Activated naive CD4-positive, alpha-beta T cell (primary cell): ENCODE data around the gene XRCC5.
"Not testable (repeated sequence)": the region's sequence is repeated elsewhere in the genome, so short reads cannot be mapped to it uniquely, and the experiment has no call there.

Experiments
- DNase-seq, 4 experiments: peaks; one replicate each; lab custom pipeline; 2025; lab: John Stamatoyannopoulos, UW

XRCC5 gene

DNA sequence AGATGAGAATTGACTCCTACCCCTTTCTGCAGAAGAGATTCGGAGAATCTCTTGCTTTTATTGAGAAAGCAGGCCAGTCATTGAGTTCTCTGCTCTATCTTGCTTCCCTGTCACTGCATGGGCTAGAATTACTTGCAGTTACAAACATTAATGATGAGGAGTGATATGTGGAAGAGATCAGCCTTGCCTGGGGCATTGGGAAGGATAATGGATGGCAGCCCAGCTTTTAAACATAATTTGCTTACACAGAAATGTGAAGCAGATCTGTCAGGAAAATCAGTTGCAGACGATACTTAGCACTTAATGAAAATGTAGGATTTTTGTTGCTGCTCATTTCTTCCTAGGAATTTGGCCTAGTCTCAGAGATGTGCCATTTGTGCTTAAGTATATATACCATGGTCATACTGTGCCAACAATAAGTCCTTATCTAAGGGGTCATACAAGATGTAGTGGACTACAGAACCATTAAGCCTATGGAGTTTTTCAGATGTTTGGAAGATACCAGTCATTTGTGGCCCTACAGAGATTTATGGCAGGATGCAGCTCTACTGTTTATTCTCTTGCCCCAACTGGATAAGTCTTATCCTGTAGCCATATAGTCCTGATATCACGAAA lies 92.7 kb downstream of the XRCC5 start:
- DNase-seq: no peak

DNA sequence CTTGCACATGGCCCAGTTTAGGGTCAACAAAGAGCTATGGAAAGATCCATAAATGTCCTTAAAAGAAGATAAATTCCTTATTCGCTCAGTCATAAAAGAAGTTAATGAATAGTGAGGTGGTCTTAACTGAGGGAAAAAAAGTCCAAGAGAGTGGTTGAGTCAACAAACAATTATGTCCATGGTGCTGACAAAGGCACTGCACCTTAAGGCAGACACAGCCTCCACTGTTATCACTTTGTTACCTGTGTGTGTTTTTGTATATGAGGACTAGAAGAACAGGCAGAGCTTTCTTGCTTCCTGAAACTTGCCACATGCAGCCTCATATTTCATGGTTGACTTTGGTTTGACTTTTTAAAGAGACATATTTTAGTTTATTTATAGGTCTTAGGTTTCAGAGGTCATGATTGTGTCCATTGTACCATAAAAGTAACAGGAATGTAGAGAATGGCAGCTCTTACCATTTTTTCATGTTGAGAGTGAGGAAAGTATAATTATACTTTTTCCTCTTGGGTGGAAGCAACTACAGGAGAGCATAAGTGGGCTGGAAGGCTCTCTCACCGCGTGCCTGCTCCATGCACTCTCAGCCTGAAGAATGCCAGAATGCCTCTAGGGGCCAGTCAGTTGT lies 93.6 kb downstream of the XRCC5 start:
- no peak for DNase-seq

DNA sequence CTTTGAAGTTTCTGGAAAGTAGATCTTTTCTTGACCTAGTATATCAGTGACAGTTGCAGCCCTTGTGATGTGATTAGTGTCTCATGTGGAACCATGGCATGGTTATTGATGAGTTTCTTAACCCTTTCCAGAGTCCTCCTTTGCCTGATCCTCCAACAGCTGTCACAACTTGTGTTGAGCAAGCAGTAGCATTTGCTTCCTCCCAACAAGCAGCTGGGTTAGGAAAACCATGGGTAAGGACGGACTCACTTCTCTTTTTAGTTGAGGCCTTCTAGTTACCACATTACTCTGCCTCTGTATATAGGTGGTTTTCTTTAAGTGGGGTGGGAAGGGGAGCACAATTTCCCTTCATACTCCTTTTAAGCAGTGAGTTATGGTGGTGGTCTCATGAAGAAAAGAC lies 96.3 kb downstream of the XRCC5 start:
- DNase-seq: no peak

DNA sequence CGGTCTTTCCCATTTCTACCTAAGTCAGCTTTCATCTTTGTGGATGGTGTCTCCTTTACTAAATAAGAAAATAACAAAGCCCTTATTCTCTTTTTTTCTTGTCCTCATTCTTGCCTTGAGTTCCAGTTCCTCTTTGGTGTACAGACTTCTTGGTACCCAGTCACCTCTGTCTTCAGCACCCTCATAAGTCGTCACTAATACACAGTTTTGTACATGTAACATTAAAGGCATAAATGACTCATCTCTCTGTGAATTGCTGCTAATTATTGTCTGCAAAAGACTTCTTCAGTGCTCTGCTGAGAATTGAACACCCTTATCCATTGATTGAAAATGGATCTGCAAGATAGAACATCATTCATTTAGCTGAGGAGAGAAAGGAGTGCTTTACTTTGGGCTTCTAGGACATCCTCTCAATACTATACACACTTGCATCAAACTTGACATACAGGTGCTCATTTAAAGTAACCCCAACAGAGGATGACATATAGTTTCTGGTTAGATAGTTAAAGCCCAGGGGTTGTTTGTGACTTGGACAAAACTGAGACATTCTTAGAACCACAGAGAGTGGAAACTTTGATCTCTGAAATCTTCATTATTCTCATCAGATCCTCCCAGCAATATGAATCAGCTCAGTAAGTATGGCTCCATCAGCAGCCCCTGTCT lies 97.0 kb downstream of the XRCC5 start:
- no peak for DNase-seq

DNA sequence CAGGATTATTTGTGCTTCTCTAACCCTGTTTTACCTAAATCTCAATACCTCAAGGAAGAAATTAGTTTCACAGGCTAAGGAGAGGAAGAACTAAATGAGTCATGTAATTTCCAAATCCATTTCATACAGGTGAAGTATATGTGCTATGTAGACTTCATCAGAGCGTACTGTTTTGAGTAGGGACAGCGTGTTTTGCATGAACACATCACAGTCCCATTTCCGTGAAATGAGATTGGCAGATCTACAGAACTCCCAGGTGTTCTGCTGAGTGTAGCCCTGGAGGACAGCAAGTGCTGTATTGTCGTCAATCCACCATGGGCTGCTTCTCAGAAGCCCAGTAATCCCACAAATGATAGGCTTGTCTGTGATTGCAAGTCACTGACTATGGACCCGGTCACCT lies 97.7 kb downstream of the XRCC5 start:
- DNase-seq: no peak

DNA sequence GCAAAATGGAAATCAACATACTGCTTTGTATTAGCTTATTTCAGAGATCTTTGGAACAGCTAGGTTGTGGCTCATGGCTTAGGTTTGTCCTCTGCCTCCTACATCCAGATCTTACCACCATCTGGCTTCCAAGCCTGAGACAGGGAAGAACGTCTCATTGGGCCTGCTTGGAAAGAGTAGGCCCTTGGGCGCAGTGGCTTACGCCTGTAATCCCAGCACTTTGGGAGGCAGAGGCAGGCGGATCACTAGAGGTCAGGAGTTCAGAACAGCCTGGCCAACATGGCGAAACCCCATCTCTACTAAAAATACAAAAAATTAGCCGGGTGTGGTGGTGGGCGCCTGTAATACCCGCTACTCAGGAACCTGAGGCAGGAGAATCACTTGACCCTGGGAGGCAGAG lies 99.5 kb downstream of the XRCC5 start:
- DNase-seq: not testable (repeated sequence)

DNA sequence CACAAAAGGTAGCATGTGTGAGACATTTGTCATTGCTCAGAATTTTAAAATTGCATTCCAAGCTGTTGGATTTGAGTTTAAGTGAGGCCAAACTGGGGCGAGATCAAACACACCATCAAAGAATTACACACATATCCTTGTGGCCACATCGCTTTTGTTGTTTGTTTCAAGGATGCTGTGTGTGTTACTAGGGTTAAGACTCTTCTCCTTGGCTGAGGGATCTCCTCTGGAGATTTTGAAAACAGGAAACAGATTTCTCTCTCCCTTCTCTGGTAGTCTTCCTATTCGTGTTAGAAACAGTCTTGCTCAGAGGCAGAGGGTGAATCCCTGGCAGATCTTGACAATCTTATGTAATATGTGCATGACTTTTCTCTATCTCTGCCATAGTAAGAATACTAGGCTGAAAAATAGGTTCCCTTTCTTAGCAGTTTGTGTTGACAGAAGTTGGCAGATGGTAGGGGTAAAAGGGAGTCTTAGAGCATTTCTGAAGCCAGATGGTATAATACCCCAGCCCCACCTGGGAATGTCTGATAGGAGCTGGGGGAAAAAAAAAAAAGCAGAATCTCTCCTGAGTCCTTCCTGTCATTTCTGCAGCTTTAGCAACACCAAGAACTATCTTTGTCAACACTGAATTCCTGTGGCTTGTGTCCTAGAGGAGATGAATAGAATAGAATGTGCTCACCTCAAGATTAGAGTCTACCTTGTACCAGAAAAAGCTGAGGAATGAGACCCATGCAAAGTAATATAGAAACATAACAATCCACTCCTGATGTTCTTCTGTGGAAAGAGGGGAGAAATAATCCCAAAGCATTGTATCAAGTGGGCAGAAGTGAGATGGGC lies 101.8 kb downstream of the XRCC5 start:
- DNase-seq: no peak

DNA sequence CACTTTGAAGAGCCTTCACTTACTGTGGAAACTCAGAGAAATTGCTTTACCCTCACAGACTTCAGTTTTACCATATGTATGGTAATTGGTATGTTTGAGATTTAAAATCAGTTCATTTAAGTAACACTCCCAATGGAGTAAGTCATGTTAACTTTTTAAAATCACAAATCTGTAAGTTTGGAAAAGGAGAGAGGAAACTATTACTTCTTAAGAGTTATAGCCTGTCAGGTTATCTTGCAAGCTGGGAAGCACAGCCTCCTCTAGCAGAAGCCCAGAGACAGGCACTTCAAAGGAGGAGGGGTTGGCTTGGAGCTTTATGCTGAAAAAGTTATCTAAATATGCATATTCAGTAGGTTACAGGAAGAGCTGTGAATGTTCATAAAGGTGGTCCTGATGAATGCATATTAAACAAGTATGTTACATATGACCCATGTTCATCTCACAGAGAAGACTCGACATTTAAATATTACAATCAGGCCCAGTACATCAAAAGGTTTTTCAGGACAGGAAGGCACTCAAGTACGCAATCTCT lies 102.5 kb downstream of the XRCC5 start:
- no peak for DNase-seq

DNA sequence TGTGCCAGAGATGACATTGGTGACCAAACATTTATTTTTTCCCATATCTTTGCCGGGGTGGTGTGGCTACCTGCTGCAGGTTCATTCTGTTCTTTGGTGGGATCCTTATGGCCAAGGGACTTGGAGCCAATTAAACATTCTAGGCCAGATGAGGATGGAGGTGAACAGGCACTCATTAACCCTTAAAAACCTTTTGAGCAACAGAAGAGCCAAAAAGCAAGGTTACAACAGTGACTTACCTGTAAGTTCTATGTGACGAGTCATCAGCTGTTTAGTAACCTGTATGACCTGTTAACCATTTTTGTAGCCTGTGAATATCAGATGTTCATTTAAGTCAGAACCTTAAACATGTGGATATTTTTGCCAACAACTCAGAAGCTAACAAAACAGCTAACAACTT lies 105.6 kb downstream of the XRCC5 start:
- DNase-seq: no peak

DNA sequence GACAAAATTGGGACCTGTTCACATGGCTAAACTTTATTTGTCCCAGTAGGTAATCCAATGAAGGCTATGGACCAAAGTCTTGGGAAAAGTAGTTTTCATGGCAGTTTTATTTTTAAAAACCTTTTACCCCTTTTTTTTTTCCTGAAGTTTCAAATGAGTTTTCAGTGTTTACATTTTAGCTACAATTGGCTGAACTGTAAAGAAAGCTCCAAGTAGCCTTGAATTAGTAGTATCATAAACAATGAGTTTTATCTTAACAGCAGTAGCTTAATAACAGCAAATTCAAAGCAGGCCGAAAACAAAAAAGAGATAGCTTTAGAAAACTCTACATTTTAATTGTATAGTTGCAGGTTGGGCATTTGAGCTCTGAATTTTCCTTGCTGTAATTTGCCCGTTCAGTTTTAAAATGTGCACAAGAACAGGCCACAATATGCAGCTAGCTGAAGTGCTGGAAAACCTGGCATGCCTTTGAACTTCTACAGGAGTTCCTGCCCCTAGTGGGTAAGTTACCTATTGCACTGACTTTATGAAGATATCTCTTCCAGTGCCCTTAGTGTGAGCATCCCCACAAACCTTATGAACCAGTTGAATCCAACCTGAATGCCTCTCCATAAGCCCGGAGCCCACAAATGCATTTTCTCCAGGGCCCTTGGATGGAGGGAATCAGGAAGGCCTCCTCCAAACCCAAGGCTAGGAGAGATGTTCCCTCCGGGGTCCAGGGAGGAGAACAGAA lies 106.7 kb downstream of the XRCC5 start:
- DNase-seq: no peak

DNA sequence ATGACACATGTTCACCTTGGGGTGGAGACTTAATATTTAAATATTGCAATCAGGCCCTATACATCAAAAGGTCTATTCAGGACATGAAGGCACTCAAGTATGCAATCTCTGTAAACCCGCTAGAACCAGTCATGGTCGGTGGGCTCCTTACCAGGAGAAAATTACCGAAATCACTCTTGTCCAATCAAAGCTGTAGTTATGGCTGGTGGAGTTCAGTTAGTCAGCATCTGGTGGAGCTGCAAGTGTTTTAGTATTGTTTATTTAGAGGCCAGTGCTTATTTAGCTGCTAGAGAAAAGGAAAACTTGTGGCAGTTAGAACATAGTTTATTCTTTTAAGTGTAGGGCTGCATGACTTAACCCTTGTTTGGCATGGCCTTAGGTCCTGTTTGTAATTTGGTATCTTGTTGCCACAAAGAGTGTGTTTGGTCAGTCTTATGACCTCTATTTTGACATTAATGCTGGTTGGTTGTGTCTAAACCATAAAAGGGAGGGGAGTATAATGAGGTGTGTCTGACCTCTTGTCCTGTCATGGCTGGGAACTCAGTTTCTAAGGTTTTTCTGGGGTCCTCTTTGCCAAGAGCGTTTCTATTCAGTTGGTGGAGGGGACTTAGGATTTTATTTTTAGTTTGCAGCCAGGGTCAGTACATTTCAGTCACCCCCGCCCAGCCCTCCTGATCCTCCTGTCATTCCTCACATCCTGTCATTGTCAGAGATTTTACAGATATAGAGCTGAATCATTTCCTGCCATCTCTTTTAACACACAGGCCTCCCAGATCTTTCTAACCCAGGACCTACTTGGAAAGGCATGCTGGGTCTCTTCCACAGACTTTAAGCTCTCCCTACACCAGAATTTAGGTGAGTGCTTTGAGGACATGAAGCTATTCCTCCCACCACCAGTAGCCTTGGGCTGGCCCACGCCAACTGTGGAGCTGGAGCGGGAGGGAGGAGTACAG lies 108.1 kb downstream of the XRCC5 start:
- DNase-seq: no peak

DNA sequence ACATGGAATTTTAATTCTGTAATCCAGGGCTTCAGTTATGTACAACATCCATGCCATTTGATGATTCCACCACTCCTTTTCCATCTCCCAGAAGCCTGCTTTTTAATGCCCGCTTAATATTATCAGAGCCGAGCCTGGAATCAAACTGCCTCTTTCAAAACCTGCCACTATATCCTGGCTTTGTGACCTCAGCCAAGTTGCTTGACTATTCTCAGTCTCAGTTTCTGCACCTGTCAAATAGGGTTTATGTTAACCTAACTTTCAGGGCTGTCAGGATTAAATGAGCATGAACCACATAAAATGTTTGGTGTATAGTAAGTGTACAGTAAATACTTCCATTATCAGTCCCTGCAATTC lies 108.7 kb downstream of the XRCC5 start:
- DNase-seq: no peak

DNA sequence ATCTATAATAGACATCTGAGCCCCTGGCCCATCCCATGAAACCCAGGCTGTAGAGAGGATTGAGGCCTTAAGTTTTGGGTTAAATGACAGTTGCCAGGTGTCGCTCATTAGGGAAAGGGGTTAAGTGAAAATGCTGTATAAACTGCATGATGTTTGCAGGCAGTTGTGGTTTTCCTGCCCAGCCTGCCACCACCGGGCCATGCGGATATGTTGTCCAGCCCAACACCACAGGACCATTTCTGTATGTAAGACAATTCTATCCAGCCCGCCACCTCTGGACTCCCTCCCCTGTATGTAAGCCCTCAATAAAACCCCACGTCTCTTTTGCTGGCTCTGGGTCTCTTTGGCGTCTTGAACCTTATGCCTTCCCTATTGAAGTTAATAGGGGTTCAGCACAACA lies 110.7 kb downstream of the XRCC5 start:
- no peak for DNase-seq

DNA sequence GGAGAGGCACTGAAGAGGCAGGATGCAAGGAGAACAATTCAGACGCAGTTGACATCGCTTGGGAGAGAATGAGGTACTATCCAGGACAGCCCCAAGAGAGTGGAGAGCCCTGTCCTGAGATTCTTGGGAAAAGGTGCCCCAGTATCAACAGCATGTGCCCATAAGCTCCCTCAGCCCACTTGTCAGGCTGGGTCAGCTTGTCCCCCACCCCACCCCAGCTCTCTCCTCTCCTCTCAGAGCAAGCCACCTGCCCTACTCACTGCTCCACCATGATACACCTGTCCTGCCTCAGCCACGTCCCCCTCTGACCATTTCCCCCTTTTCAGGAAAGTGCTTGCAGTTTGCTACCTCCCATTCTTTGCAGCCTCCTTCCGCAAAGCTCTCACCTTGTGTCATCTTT lies 111.8 kb downstream of the XRCC5 start:
- no peak for DNase-seq

DNA sequence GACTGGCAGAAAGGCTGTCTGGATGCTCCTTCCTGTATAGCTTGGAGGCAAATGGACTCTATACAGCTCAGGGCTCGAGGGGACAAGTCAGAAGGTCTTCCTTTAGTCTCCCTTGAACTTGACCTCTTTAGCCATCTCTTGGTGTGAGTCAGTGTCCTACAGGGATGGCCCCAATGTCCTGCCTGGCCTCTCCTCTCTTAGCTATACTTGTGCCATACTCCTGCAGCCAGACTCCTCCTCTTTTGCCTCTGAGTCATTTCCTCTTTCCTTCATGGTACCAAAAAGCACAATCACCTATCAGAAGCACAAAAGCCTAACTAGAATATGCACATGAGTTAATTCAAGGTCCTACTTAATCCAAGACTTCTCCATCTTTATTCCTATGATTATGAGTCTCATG lies 112.7 kb downstream of the XRCC5 start:
- no peak for DNase-seq

DNA sequence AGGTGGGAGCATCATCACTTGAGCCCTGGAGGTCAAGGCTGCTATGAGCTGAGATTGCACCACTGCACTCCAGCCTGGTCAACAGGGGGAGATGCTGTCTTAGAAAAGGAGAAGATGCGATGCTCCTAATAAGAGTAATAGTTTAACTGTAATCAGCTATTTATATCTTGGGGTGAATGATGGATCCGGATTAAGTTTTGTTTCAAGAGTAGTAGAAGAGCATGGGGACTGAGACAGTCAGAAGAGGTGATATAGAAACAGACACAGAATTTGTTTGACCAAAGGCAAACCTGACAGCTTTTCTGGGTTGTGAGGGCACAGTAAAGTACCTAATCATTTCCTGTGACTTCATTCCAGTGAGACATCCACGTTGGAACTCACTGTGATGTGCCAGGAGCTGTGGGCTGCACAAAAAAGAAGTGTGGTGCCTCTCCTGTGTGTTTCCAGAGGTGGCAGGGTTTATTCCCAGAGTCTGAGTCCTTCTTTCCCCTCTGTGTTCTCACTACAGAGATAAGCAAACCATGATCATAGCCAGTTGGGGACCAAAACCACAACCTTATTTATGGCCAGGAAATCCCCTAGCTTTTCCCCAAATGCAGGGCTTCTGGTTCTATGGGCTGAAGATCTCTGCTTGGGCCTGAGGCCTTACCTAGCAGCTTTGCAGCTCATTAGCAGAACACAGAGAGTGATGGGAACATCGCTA lies 113.7 kb downstream of the XRCC5 start:
- no peak for DNase-seq

DNA sequence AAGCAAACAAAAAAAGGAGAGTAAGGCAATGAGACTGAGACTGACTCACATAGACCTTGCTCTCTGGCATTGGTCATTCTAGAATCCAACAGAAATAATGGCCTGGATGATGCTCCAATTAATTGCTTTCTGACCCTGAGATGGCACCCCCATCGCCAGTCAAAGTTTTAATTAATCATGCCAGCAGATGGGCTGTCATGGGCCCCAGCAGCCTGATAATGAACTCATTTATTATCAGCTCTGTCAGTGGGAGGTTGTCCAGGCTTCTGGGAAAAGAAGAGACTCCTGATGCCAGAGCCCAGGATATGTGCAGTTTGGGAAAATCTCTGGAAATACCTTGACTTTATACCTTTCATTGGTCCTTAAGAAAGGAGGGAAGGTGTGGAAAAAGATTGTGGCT lies 115.2 kb downstream of the XRCC5 start:
- no peak for DNase-seq

DNA sequence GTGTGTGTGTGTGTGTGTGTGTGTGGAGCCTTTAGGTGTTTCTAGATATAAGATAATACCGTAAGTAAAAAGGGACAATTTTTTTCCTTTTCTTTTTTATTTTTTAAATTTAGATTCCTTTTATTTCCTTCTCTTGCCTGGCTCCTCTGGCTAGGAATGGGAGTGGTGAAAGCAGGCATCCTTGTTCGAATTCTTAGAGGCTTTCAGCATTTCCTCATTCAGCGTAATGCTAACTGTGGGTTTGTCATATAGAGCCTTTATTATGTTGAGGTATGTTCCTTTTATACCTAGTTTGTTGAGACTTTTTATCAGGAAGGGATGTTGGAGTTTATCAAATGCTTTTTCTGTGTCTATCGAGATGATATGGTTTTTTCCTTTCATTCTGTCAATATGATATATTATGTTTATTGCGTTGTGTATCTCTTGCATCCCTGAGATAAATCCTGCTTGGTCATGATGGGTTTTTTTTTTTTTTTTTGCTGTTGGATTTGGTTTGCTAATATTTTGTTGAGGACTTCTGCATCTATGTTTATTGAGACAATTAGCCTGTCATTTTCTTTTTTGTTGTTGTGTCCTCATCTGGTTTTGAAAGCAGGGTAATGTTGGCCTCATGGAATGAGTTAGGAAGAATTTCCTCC lies 120.2 kb downstream of the XRCC5 start:
- no peak for DNase-seq

DNA sequence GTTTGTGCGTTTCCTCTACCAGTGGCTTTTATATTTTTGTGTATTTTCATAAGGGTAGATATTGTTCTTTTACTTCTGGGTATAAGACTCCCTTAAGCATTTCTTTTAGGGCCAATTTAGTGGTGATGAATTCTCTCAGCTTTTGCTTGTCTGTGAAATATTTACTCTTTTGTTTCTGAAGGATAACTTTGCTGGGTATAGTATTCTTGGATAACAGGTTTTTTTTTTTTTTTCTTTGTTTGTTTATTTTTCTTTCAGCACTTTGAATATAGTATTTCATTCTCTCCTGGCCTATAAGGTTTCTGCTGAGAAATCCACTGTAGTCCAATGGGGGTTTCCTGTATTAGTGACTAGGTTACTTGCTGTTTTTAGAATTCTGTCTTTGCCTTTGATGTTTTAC lies 122.7 kb downstream of the XRCC5 start:
- DNase-seq: no peak

DNA sequence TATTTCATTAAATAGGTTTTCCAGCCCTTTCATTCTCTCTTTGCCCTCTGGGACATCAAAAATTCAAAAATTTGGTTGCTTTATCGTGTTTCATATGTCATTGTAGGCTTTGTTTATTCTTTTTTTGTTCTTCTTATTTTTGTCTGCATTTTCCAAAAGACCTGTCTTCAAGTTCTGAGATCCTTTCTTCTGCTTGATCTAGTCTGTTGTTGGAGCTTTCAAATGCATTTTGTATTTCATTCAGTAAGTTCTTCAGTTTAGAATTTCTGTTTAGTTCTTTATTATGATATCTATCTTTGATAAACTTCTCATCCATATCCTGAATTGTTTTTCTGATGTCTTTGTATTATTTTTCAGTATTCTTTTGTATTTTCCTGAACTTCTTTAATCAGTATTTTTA lies 123.6 kb downstream of the XRCC5 start:
- no peak for DNase-seq
